Testis (tissue), 3 donors: ENCODE data around the gene DNHD1. TPM values are rescaled to one million over a fixed set of nuclear protein-coding genes. Genes with fewer than 3 reads are reported as not detected.
A peak's percentile ranks its signal among the peaks of the same experiment; 100 is the strongest.

ENCODE experiments used
- DNase-seq: peaks from one replicate; pipeline ENCODE4 v3.0.0-alpha.2; 2019
- H3K27ac ChIP-seq, 2 donors: fragments of 200-600 bp; sonication (generic); one replicate each; pipeline ENCODE4 v1.5.1; 2019
- H3K27me3 ChIP-seq: fragments of 200-600 bp; sonication (generic); one replicate; pipeline ENCODE4 v1.5.1; 2019
- H3K36me3 ChIP-seq: fragments of 200-600 bp; sonication (generic); one replicate; pipeline ENCODE4 v1.5.1; 2017; ENCODE audit warnings: low read depth; ENCODE audit errors: missing control alignments
- H3K4me1 ChIP-seq: fragments of 200-600 bp; sonication (generic); one replicate; pipeline ENCODE4 v1.5.1; 2019
- H3K4me3 ChIP-seq, 2 donors: fragments of 200-600 bp; sonication (generic); one replicate each; pipeline ENCODE4 v1.5.1; 2017 to 2019
- H3K9me3 ChIP-seq: fragments of 200-600 bp; sonication (generic); one replicate; pipeline ENCODE4 v1.5.1; 2017
- POLR2A ChIP-seq: fragments of 450-650 bp; IDR thresholded peaks from one replicate; pipeline ENCODE4 v1.6.1; 2017; ENCODE audit warnings: antibody characterized with exemption, mild to moderate bottlenecking, moderate library complexity
- WGBS, 2 donors: methylation state at CpG; one replicate each; pipeline ENCODE4 v1.1.5; 2018; 5-methylcytosine and 5-hydroxymethylcytosine counted together
- intact Hi-C: fragments of 100-400 bp; cut with DNase I; formaldehyde crosslinking; loops from one replicate; pipeline ENCODE4 v1.15.1; 2023; ENCODE audit warnings: low total_unique reads
- polyA plus RNA-seq: library from polyadenylated mRNA; stranded (reverse); fragments of 350-450 nt; fragmentation: Illumina TruSeq; extraction: RNeasy Lipid Tissue Mini Kit (QIAGEN cat#74804); gene quantifications from one replicate; pipeline ENCODE4 v1.2.3, GENCODE V29; 2014; ENCODE audit warnings: low read depth, low replicate concordance; ENCODE audit not compliant: insufficient read depth
- total RNA-seq, 2 donors: library from RNA; depleted of rRNA; stranded (reverse); fragments of >200 nt; gene quantifications; one replicate each; pipeline ENCODE4 v1.2.3, GENCODE V29; 2016
- TF ChIP-seq, protein P1 (sequence below), 3 experiments: fragments of 450-650 bp in 2 of 3; fragments of 200-600 bp in 1 of 3; sonication (generic) in 1 of 3; IDR thresholded peaks; one replicate each; pipeline ENCODE4 v1.5.1; 2016 to 2019; ENCODE audit warnings: antibody characterized with exemption in 3 of 3, mild to moderate bottlenecking in 2 of 3, moderate library complexity in 1 of 3

DNHD1 gene
- total and polyA plus RNA-seq, 3 donors from 2014 or later: 66.3 to 103 (median 83.2) TPM

DNA sequence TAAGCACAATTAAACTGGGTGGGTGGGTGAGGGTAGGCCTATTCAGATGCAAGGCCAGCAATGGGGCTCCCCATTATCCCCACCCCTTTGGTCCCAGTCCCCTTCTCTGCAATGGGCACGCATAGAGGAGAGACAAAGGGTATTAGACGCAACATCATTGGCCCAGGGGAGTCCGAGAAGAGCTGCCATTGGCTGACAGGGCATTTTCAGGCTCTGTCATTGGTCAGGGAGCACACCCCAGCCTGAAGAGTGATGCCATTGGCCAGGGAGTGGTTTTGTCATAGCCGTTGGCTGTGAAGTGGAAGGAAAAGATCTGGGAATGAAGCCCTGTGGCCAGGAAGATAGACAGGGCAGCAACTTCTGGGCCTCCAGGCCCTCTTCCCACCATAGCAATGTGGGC, 20.5 kb upstream of the DNHD1 start:
- peaks cover 16% of the 10 kb centered on the region for H3K4me1 ChIP-seq
- no peaks in the 10 kb centered on the region for H3K36me3 ChIP-seq
- H3K4me3 ChIP-seq: no peak overlapping the region
- intact Hi-C loops: no loop called here
- 80 to 94% methylated on average over 1 to 4 of the region's 4 CpGs for WGBS, 2 donors
- DNase-seq: no peak
- H3K9me3 ChIP-seq: no peaks in the 10 kb centered on the region
- H3K27ac ChIP-seq: no peak overlapping the region
- H3K27me3 ChIP-seq: no peaks in the 10 kb centered on the region
- TF ChIP-seq, protein P1, sequence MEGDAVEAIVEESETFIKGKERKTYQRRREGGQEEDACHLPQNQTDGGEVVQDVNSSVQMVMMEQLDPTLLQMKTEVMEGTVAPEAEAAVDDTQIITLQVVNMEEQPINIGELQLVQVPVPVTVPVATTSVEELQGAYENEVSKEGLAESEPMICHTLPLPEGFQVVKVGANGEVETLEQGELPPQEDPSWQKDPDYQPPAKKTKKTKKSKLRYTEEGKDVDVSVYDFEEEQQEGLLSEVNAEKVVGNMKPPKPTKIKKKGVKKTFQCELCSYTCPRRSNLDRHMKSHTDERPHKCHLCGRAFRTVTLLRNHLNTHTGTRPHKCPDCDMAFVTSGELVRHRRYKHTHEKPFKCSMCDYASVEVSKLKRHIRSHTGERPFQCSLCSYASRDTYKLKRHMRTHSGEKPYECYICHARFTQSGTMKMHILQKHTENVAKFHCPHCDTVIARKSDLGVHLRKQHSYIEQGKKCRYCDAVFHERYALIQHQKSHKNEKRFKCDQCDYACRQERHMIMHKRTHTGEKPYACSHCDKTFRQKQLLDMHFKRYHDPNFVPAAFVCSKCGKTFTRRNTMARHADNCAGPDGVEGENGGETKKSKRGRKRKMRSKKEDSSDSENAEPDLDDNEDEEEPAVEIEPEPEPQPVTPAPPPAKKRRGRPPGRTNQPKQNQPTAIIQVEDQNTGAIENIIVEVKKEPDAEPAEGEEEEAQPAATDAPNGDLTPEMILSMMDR (IDR thresholded peaks at IDR 0.05): no peak
- TF ChIP-seq POLR2A: no peak

DNA sequence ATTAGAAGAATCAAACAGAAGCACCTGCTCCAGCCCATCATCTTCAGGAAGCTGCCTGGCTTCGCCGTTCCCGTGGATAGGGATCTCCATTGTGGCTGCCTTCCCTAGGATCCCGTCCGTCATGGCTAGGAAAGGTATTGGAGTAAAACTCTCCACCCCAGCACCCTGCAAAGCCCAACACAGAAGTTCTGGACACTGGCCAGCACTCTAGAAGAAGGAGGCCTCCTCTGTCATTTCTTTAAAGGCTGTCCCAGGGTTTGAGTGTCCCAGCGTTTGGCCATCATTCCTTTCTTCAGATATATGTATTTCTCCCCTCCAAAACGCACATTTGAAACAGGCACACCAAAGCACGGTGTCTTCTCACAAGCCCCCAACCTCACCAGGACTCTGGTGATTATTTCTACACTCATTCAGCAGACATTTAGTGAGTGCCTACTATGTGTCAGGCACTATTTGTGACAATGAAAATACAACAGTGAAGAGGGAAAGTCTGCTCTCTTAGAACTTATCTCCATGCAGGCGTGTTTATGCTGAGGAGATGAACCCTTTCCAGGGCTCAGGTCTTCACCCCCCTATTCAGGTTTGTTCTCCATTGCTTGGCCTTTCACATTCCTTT, 16.7 kb upstream of the DNHD1 start:
- H3K4me1 ChIP-seq: peaks cover 18% of the 10 kb centered on the region
- H3K27me3 ChIP-seq: no peaks in the 10 kb centered on the region
- no peak for DNase-seq
- no peaks in the 10 kb centered on the region for H3K9me3 ChIP-seq
- 40 to 47% methylated on average over 9 of the region's 9 CpGs for WGBS, 2 donors
- H3K27ac ChIP-seq: peak overlapping the region; percentile 87 to 88
- peak overlapping the region; percentile 74 to 90 for H3K4me3 ChIP-seq
- no peaks in the 10 kb centered on the region for H3K36me3 ChIP-seq
- TF ChIP-seq, protein P1 (IDR thresholded peaks at IDR 0.05): no peak
- no peak for TF ChIP-seq POLR2A
- intact Hi-C loops: no loop called here

DNA sequence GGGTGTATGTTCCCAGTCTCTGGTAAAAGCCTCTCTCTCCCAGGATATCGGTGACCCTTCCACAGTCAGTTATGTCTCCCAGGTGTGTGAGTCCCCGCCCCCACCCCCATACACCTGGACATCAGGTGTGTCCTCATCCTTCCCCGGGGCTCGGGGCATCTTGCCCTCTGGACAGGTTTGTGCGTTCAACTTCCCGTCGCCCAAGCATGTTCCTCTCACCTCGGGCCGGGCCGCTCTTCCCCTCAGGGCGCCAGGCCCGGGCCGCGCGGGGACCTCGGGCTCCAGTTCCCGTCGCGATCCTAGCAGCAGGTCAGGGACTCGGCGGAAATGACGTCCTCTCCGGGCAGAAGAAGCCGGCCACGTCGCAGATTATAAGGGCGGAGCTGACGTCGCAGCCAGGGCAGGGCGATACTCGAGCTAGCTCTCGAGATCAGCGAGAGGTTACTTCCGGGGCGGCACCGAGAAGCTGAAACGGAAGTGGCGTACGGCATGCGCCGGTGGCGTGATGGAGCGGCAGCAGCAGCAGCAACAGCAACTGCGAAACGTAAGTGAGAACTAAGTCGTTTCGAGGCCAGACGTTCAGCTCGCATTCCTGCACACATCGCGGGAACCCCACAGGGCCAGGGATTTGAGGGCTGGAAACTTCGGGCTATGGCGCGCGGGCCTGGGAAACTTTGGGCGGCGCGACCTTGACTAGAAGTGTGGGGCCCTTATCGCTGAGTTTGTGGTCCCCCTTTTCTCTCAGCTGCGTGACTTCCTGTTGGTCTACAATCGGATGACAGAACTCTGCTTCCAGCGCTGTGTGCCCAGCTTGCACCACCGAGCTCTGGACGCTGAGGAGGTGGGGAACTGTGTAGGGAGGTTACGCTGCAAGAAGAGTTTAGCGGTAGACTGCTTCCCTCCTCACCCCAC, 15.8 kb upstream of the DNHD1 start, which contains the start of the genes ARFIP2 and TIMM10B:
ARFIP2 (minus strand) TSS at position 320 of the 912 bp plus-strand sequence. CDS start 910 bp downstream, outside the sequence.
TIMM10B (plus strand) TSS at position 490 of the 912 bp plus-strand sequence; CDS start at position 506, 16 bp downstream.
- Histone ChIP-seq H3K27ac (peak within 1 kb of the TSS; percentile 87 to 88), H3K36me3 (no peaks in the 10 kb centered on the region), H3K4me3 (peak within 1 kb of the TSS; percentile 74 to 90), H3K4me1 (peaks cover 18% of the 10 kb centered on the region), H3K9me3 (no peaks in the 10 kb centered on the region), H3K27me3 (no peaks in the 10 kb centered on the region)
- 0 to 1% methylated on average over 44 to 66 of the region's 66 CpGs for WGBS, 2 donors
- intact Hi-C loops: no loop called here
- TF ChIP-seq POLR2A: peak; percentile 39
- TF ChIP-seq, protein P1 (IDR thresholded peaks at IDR 0.05): no peak
- DNase-seq: peak; percentile 100

DNA sequence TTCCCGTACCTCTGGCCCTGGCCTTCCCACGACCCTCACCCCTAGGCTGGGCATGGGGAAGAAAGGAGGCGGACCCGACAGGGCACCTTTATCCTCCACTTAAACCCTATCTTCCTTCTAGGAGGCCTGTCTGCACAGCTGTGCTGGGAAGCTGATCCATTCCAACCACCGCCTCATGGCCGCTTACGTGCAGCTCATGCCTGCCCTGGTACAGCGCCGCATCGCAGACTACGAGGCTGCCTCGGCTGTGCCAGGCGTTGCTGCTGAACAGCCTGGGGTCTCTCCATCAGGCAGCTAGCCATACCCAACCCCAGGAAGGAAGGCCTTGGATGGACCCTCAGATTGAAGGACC, 15.2 kb upstream of the DNHD1 start:
- Histone ChIP-seq H3K4me1 (peaks cover 18% of the 10 kb centered on the region), H3K9me3 (no peaks in the 10 kb centered on the region), H3K36me3 (no peaks in the 10 kb centered on the region), H3K27ac (peak overlapping the region; percentile 87 to 88), H3K27me3 (no peaks in the 10 kb centered on the region), H3K4me3 (peak overlapping the region; percentile 74 to 90)
- no peak for TF ChIP-seq POLR2A
- TF ChIP-seq, protein P1 (IDR thresholded peaks at IDR 0.05): no peak
- whole genome bisulfite sequencing, 2 donors: 6 to 7% methylated on average over 6 to 12 of the region's 13 CpGs
- no peak for DNase-seq
- intact Hi-C loops: no loop called here
